GM19438 (cell line): ENCODE results near the gene PARP8.
"Not testable (repeated sequence)": the region's sequence is repeated elsewhere in the genome, so short reads cannot be mapped to it uniquely, and the experiment has no call there.

Experiments used
- ATAC-seq: cut with Tn5 transposase; IDR thresholded peaks from one replicate; pipeline ENCODE4 v1.9.1; 2021; ENCODE audit warnings: low read depth; ENCODE audit not compliant: unreplicated experiment

PARP8 gene

DNA sequence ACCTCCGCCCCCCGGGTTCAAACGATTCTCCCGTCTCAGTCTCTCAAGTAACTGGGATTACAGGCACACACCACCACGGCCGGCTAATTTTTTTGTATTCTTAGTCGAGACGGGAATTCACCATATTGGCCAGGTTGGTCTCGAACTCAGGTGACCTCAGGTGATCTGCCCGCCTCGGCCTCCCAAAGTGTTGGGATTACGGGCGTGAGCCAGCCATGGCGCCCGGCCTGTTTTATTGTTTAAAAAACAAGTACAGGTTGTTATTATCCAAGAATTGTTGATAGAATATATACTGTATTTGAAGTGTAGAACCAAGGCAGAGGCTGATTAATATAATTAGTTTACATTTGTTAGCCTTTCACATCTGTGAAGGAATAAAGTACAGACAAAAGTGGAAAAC, 8.9 kb downstream of the PARP8 start:
- ATAC-seq: no peak

DNA sequence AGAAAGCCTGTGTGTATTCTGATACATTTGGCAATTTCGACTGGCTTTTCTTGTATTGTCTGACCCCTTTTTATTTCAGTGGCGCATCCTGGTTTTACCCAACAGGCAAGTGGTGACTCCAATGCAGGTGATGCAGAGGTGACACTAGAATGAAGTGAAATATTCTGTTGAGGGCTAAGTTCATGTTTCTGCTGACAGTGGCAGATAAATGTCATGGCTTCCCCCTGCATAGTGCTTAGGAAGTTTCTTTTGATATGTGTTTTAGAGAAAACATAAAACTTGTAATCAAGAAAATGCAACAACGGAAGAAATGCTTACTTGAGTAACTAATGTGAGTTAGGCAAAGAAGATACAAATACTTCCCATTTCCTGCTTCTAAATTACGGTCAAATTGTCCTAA, 13.1 kb downstream of the PARP8 start:
- not testable (repeated sequence) for ATAC-seq

DNA sequence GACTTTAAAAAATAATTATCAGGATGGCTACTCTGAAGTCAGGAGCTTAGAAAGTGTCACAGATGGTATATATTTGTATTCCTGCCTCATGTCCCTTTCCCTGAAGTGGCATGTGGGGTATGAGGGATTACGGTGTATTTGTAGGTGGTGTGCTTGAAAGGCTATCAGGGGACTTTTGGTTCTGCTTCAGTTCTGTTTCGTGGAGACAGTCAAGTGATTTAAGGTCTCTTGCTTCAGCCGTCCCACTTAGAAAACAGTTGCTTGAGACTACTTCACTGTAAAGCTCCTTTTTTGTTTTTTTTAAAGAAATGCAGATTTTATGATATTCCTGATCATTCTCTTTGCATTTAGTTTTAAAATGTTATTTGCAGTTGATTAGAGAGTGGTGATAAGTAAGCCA, 18.3 kb downstream of the PARP8 start:
- no peak for ATAC-seq

DNA sequence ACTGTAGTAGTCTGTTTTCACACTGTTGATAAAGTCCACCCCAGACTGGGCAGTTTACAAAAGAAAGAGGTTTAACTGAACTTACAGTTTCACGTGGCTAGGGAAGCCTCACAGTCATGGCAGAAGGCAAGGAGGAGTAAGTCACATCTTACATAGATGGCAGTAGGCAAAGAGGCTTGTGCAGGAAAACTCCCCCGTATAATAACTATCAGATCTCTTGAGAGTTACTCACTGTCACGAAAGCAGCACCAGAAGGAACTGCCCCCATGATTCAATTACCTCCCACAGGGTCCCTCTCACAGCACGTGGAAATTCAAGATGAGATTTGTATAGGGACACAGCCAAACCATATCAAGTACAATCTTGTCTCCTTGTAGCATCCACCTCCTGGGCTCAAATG, 21.1 kb downstream of the PARP8 start:
- ATAC-seq: no peak

DNA sequence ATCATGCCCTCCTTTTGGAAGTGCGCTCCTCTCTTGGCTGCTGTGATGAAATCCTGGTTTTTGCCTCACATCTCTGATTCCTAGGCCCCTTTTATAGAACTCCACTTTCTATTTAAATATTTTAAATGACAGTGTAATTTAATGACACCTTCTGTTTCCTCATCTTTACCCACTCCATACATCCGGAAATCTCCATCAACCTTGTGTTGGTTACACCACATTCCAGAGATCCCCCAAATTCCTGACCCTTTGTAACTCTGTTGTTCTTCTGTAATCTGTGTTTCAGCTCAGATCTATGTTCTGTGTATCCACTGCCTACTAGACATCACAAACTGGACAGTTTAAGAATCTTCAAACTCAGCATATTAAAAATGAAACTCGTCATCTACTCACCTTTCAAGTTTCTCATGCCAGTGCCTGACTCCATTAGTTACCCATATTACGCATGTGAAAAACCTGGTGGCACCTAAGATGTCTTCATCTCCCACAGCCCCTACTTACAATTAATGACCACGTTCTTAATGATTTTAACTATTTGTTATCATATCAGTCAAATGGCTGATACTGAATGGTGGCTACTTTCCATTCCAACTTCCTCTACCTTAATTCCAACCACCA, 25.1 kb downstream of the PARP8 start:
- ATAC-seq: no peak

DNA sequence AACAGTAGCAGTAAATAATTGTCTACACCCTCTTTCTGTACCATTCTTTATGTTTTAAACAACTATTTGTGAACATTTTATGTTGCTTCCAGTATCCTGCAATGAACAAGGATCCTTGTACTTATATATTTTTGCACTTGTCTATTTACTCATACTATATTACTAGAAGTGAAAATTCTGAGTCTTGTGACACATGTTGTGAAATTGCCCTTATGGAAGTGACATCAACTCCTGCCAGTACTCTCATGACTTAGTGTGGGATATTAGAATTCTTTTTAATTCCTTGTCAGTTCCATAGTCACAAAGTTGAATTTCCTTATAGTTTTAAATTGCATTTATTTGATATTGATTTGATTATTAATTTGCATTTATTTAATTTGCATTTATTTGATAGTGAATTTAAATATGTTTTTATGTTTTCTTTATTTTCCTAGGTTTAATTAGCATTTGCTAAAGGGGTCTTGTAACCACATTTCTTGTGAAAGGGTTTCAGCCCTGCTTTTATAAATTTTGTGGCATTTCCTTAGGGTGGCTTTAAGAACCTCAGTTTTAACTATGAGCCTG, 27.7 kb downstream of the PARP8 start:
- no peak for ATAC-seq

DNA sequence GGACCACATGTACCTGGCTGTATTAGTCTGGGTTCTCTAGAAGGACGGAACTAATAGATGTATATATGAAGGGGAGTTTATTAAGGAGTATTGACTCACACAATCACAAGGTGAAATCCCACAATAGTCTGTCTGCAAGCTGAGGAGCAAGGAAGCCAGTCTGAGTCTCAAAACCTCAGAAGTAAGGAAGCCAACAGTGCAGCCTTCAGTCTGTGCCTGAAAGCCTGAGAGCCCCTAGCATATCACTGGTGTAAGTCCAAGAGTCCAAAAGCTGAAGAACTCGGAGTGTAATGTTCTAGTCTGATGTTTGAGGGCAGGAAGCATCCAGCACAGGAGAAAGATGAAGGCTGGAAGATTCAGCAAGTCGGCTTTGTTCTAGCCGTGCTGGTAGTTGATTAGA, 28.2 kb downstream of the PARP8 start:
- not testable (repeated sequence) for ATAC-seq

DNA sequence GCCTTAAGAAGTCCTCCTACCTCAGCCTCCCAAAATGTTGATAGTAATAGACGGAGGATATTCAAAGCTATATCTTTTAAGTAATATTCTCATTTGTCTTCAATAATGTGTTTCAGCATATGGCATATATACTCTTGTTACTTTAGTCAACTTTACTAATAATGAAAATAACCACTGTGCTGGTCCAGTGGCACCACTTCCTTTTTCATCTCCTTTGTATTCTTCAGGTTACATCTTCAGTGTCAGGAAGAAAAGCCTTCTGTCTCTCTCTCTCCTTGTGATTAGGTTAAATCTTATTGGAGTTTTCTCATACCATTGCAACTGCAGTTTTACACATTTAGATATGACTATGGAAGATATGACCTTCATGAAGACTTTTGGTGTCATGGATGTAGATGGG, 31.3 kb downstream of the PARP8 start:
- peak; percentile 69 for ATAC-seq

DNA sequence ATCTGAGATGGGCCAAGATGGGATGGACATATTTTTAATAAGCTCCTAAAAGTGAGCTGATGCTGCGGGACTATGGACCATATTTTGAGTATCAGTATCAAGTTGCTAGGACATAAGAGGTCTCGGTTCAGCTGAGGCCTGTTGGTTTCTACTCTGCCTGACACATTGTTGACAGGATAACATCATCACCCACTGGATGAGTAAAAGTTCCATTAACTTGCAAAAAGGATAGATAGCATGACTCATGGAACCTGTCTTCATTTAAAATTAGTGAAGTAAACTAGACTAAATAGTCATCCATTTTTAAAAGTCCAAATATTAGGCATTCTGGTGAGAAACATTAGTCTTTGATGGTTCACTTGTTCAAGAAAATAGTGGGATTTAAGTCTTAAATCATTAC, 33.3 kb downstream of the PARP8 start:
- ATAC-seq: no peak

DNA sequence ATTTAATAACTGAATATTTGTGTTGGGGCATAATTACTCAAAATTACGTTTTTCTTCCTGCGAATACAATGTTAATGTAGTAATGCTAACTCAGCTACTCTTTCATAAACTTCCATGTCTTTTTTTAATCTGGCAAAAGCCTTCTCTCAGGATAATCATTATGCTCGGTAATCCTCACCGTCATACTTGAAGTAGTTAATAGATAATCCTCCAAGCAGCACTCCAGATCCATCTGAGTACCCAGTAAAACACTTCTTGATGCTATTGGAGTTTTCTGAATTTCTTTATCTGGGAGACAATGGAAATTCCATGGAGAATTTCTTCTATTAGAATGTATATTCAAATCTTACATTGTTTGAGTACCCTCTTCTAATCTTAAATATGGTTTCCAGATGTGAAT, 34.3 kb downstream of the PARP8 start:
- ATAC-seq: no peak

DNA sequence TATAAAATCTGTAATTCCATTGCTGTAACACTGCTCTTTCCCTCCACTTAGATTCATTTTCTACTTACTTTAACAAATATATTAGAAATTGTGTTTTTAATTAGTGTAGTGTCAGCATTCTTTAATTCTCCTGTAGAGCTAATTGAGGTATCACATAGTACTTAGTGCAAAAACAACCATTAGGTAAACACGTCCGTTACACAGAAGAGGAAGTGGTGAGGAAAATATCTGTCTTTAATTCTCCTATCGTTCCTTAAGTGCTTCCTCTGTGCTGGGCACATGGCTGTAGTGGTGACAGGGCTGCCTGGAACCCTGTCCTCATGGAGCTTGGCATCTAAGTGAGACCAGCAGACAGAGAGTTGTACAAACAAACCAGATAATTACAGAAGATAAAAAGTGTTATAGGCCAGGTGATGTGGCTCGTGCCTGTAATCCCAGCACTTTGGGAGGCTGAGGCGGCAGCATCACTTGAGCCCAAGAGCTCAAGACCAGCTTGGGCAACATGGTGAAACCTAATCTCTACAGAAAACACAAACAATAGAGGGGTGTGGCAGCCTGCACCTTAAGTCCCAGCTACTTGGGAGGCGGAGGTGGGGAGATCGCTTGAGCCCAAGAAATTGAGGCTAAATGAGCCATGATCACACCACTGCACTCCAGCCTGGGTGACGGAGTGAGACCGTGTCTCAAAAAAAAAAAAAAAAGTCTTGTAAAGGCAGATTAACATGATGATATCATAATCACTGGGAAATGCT, 36.4 kb downstream of the PARP8 start:
- ATAC-seq: no peak

DNA sequence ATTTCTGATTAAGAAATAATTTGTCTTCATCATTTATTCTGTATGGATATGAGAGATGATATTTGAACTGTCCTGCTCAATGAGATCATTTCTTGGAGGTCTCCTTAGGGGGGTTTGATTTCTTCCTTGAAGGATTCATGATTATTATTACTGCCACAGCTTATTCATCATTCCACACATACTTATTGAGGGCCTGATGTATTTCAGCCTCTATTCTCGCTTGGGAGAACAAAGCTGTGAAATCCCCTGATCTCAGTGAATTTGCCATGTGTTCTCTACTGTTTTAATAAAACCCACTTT, 36.9 kb downstream of the PARP8 start:
- ATAC-seq: no peak

DNA sequence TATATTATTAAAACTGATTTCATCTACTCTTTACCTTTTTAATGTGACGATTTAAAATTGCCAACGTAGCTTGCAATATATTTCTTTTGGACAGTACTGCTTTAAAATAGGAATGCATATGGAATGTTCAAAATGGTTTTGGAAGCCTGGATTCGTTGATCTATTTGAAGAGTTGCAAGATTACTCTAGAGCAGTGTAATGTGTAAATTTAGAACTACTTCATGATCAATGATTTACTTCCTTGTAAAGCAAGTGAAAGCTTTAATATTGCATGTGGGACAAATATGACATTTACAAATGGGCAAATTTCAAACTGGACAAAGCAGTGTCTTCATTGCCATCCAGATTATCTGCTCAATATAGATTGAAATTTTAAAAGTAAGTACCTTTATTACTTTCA, 38.3 kb downstream of the PARP8 start:
- no peak for ATAC-seq

DNA sequence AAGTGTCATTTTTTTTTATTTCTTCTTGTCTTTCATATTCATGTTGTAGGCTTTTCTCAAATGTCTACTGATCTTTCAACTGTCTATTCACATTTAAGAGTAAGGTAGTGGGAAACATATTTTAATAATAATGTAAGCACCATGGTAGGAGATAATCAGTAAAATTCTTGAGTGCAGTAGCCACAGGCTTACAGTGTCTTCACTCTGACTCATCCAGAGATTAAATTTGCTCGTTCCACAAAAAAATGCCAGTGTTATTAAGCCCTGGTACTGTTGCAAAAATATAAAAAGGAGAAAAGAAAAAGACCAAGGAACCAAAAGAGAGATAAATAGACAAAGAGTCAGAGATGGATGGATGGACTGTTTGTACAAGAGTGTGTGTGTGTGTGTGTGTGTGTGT, 43.0 kb downstream of the PARP8 start:
- ATAC-seq: no peak

DNA sequence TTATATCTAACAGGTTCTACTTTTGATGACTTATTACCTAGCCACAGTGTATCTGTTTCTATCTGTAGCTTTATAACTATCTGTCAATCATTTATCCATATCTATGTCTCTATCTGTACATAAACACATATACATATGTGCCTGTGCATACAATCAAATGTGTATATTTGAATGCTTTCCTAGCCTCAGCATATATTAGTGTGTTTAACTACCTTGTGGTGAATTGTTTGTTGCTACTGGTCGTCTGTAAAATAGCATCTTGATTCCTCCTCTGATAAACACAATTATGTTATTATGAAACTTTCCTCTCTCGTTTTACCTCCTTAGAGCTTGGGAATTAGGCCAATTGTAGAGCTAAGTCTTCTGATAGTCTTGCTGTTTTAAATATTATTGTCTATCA, 44.4 kb downstream of the PARP8 start:
- no peak for ATAC-seq

DNA sequence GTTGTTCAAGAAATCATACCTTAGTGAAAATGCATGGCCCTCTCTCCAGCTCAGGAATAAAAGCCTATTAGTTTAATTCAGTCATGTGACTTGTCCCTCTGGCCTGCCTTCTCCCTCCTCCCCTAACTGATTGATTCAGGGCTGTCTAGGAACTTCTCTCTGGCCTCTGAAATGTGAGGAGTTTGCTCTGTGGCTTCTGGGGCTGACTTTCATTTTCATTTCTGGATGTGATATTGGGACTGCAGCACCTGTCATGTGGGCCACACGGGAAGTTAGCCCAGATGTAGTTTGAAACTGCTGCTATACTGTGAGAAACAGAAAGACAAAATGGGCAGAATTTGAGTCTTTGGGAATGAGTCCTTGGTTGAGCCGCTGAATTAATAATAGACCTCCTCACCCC, 44.8 kb downstream of the PARP8 start:
- ATAC-seq: peak; percentile 92

DNA sequence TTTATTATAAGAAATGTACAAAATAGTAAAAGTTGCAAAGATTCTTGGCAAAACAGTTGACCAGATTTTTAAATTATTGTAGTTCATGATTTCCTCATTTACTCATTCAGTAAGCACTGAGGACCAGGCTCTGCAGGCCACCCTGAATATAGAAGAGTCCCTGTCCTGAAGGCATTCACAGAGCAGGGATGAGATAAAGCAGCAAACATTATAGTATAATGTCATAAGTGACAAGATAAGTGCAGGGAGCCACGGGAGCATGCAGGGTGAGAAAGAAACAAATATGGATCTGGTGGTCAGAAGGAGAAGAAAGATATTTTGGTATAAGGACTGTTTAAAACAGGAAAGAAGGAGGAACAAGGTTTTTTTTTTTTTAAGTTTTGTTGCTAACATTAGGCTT, 46.0 kb downstream of the PARP8 start:
- ATAC-seq: no peak

DNA sequence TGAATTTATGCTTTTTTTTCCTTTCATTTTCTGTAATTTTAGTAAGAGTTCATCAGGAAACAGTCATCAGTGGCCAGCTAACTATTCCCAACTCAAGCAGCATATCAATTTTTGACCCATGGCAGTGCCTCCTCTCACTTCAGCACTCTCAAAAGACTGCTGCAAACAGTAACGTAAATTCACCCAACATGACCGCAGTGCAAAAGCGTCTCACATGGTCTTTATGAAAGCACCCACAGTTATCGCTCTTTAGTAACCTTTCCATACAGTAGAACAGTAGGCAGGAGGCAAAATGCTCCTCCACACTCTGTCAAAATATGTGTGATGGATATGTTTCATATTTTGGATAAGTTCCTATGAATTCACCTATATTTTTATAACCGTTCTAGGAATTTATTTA, 48.6 kb downstream of the PARP8 start:
- ATAC-seq: no peak

DNA sequence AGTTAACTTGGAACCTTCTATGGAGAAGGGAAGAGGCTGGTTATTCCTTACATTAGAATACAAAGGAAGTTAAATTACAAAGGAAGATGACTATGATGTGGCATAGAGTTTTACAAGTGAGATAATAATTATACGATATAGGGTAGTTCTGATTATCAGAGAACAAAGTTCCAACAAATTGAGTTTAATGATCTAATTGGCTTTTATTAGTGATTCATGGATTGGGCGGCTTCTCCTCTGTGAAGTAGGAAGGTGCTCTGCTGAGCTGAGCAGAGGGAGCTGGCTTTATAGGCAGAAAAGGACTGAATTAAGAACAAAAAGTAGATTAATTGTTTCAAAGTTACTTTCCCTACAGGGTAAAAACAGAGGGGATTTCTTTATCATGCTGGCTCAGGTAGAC, 49.7 kb downstream of the PARP8 start:
- ATAC-seq: no peak

DNA sequence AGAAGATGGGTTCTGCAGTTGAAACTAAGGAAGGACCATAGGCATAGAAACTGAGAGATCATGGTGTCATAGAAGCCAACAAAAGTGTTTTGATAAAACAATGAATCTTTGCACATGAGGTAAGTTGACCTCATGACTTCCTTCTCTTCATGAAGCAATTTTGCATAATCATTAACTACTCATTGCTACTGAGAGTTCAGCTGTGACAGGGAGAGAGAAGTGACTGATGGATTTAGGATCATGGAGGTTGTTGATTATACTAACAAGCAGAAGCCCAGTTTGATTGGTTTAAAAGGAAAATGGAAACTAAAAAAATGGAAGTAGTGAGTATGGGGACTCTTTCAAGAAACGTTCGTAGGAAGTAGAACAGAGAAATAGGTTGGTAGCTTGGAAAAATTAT, 51.2 kb downstream of the PARP8 start:
- no peak for ATAC-seq

DNA sequence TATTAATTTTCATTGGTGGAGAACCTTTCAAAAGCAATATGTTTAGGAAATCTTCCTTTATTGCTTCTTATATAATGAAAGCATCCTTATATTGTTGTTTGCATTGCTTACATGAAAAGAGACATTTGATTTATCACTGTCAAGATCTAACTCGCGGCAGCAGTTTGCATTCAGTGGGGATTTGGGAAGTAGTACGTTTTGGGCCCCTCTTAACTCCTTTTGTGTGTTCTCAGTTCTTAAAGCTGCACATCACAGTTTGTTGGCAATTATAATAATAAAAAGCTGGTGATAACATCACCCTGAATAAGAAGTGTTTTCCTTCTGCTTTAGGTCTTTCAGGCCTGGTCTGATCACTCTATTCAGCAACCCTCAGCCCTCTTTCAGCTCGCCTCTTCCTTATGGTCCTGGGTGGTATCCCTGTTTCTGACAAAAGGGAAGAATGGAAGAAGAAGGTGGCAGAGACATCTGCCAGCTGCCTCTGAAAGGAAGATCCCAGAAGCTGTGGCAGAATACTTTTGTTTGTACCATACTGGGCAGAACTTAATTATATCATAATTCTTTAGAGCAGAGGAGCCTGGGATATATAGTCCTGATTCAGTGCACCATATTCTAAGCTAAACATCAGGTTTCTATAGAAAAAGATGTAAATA, 53.7 kb downstream of the PARP8 start:
- ATAC-seq: no peak

DNA sequence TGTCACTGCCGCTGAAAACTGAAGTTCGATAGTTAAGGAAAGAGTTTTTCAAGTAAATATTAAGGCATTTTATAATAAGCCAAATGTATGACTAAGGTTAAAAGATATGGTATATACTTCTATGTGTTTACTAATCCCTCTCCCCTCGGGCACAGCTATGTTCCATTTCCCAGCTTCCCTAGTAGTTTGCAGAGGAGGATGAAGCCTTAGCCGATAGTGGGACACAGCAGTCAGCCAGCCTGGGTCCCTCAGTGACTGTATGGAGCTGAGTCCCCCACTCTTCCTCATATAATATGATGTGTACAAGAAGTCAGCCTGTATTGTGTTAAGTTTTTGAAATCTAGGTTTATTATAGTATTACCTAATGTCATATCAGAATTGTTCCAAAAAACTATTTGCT, 55.8 kb downstream of the PARP8 start:
- no peak for ATAC-seq
